Osteoblast (primary cell): ENCODE data around the gene DHX29. TPM values are rescaled to one million over a fixed set of nuclear protein-coding genes. Genes with fewer than 3 reads are reported as not detected.

Experiments
- DNase-seq: peaks from one replicate; pipeline ENCODE4 v3.0.0; 2011; ENCODE audit warnings: low spot score, mixed read lengths; ENCODE audit not compliant: insufficient read length; ENCODE audit errors: missing footprints
- H2AFZ ChIP-seq: 2 replicates; pipeline ENCODE4 v1.6.0; 2011; ENCODE audit warnings: mild to moderate bottlenecking, low read length
- H3K27ac ChIP-seq: 2 replicates; pipeline ENCODE4 v1.5.1; 2011; ENCODE audit warnings: mild to moderate bottlenecking, low read depth, low read length, moderate library complexity
- H3K27me3 ChIP-seq: 2 replicates; pipeline ENCODE4 v1.6.0; 2012; ENCODE audit warnings: mild to moderate bottlenecking, control low read depth, inconsistent platforms, low read length, moderate library complexity; ENCODE audit not compliant: insufficient read depth
- H3K36me3 ChIP-seq: 2 replicates; pipeline ENCODE4 v1.5.1; 2011; ENCODE audit warnings: mild to moderate bottlenecking, low read length, control low read depth, moderate library complexity; ENCODE audit not compliant: insufficient read depth
- H3K4me1 ChIP-seq: 2 replicates; pipeline ENCODE4 v1.5.1; 2011; ENCODE audit warnings: mild to moderate bottlenecking, low read length, control low read depth, moderate library complexity; ENCODE audit not compliant: insufficient read depth
- H3K4me2 ChIP-seq: 2 replicates; pipeline ENCODE4 v1.6.0; 2011; ENCODE audit warnings: mild to moderate bottlenecking, low read length; ENCODE audit not compliant: insufficient read depth
- H3K4me3 ChIP-seq: fragments of 200-600 bp; sonication (generic); 3 replicates; pipeline ENCODE4 v1.5.1; 2012; ENCODE audit warnings: mild to moderate bottlenecking, low read length, inconsistent platforms; ENCODE audit not compliant: insufficient read depth
- H3K79me2 ChIP-seq: 2 replicates; pipeline ENCODE4 v1.6.0; 2012; ENCODE audit warnings: mild to moderate bottlenecking, low read length, control low read depth, inconsistent platforms; ENCODE audit not compliant: insufficient read depth
- H3K9me3 ChIP-seq: 2 replicates; pipeline ENCODE4 v1.5.1; 2011; ENCODE audit warnings: low read depth, low read length, control low read depth
- H4K20me1 ChIP-seq: 2 replicates; pipeline ENCODE4 v1.6.0; 2012; ENCODE audit warnings: mild to moderate bottlenecking, low read length, control low read depth; ENCODE audit not compliant: insufficient read depth
- CTCF ChIP-seq: IDR thresholded peaks from 2 replicates; pipeline ENCODE4 v1.5.1; 2011; ENCODE audit warnings: mild to moderate bottlenecking, low read depth, low read length, moderate library complexity; ENCODE audit errors: extremely low read depth
- total RNA-seq: library from RNA; depleted of rRNA; stranded (reverse); fragments of >200 nt; gene quantifications from 2 replicates; pipeline ENCODE4 v1.2.3, GENCODE V29; 2012

DHX29 gene
- total RNA-seq, 1 donor, result 38.4 TPM

DNA sequence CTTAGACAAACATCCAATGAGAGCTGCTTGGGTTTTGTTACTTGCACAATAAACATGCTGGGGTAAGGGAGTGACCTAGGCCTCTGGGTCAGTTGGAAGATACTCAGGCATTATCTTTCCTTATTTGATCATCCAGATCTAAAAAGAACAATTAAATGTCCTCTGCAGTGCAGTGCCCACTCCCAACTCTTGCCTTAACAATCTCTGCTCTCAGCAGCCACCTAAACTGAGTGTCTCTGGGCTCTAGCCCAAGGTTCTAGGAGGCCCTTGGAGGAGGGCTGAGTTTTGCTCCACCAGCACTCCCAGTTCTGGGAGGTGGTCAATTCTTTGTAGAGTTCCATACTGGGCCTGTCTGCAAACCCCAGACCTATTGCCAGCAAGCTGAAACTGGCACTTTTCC lies 82.1 kb downstream of the DHX29 start:
- H3K36me3 ChIP-seq, result no peaks in the 10 kb centered on the region
- no peak overlapping the region for H2AFZ ChIP-seq
- peaks cover 4% of the 10 kb centered on the region for H3K4me1 ChIP-seq
- no peaks in the 10 kb centered on the region for H4K20me1 ChIP-seq
- H3K27me3 ChIP-seq, result peaks cover 78% of the 10 kb centered on the region
- H3K4me2 ChIP-seq, result no peak overlapping the region
- H3K4me3 ChIP-seq, result no peak overlapping the region
- DNase-seq, result peak; percentile 91
- TF ChIP-seq CTCF, result no peak
- H3K27ac ChIP-seq, result no peak overlapping the region
- H3K9me3 ChIP-seq, result no peaks in the 10 kb centered on the region
- H3K79me2 ChIP-seq, result no peaks in the 10 kb centered on the region

DNA sequence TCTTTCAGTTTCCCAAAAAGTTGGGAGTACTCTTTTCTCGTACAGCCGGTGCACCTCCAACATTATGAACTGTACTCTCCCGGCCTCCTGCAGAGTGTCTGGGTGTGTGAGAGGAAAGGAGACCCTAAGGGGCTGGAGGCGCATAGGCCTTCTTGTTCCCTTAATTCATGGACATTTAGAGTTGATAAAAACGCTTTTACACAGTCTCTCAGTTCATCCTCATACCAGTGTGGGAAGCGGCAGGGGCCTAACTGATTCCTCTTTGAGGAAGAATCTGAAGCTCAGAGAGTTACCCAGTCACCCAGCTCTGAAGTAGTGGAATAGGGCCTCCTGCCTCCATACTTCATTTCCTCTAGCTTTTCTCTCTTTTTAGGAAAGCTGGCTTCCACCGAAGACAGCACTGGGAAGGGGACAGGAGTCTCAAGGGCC lies 83.7 kb downstream of the DHX29 start:
- no peak overlapping the region for H3K27ac ChIP-seq
- H3K27me3 ChIP-seq, result peaks cover 73% of the 10 kb centered on the region
- no peak overlapping the region for H3K4me3 ChIP-seq
- TF ChIP-seq CTCF, result no peak
- no peaks in the 10 kb centered on the region for H4K20me1 ChIP-seq
- peak; percentile 75 for DNase-seq
- H3K79me2 ChIP-seq, result no peaks in the 10 kb centered on the region
- H3K9me3 ChIP-seq, result no peaks in the 10 kb centered on the region
- H3K4me2 ChIP-seq, result no peak overlapping the region
- peaks cover 6% of the 10 kb centered on the region for H3K4me1 ChIP-seq
- no peak overlapping the region for H2AFZ ChIP-seq
- H3K36me3 ChIP-seq, result no peaks in the 10 kb centered on the region

DNA sequence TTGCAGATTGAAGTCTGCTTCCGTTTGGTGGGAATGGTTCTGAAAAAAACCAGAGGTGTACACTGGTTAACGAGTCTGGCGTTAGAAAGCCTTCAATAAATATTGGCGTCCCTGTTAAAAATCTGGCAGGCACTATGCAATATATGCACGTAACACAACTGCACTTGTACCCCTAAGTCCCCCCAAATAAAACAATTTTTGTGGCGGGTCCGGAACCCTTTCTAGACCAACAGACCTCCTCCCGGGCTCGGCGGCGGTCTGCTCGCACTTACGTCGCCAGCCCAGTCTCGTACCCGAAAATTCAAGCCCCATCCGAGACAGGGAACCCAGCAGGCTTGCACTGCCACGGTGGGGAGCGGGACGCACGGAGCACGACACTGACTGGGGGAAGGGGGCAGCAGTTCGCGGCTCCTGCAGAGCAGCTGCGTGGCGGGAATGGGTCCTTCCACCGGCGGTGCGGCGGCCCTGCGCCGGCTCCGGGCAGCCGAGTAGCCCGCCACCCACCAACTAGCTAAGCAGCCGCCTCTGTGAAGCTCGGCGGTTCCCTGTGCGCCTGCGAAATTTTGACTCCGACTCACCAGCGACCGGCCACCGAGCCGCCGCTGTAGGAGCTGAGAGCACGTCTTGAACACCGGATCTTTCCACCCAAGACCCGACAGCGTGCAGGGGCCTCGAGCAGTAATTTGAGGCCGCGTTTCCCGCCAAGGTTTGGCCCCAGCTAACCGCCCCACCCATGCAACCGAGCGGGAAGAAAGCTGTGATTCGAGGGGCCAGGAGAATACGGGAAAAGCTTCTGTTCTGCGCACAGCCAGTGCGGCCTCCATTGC lies 84.3 kb downstream of the DHX29 start:
- peak; percentile 81 for DNase-seq
- peaks cover 6% of the 10 kb centered on the region for H3K4me1 ChIP-seq
- TF ChIP-seq CTCF, result no peak
- H4K20me1 ChIP-seq, result no peaks in the 10 kb centered on the region
- no peaks in the 10 kb centered on the region for H3K79me2 ChIP-seq
- H3K9me3 ChIP-seq, result no peaks in the 10 kb centered on the region
- H3K4me3 ChIP-seq, result no peak overlapping the region
- no peak overlapping the region for H3K27ac ChIP-seq
- no peaks in the 10 kb centered on the region for H3K36me3 ChIP-seq
- H3K27me3 ChIP-seq, result peaks cover 68% of the 10 kb centered on the region
- no peak overlapping the region for H2AFZ ChIP-seq
- H3K4me2 ChIP-seq, result no peak overlapping the region

DNA sequence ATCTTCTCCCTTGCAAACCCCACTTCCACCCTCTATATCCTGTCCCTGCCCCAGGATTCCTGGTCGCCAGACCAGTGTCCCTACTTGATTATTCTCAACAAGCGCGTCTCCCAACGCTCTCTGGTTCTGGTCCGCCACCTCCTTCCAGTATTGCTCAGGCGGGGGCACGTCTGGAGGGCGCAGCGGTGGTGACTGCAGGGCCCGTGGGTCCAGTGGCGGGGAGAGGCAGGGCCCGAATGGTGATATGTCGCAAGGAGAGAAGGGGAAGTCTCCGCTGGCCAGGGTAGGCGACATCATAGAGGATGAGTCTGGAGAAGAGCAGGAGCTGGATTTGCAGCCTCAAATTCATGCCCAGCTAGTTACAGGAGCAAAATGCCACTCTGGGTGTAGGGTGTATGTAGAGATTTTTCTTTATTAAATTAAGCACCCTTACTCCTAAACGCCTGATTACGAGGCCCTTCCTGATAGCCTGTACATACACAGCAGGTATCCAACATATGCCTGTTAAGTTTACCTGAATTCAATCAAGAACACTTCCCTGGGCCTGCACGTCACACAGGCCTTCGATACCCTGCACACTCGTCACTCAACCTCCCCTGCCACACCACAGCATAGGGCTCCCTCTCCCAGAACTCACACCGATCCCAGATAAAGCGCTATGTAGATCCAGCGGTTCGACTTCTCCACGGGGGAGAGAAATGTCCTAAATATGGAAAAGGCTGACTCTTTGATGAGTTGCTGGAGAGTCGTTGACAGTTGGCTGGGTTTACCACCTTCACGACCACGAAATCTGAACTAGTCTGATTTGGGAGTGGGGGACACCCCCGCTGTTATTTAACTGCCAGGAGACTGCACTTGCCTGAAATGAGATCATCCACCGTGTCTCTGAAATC lies 85.2 kb downstream of the DHX29 start:
- peaks cover 2% of the 10 kb centered on the region for H3K4me1 ChIP-seq
- no peaks in the 10 kb centered on the region for H3K9me3 ChIP-seq
- peaks cover 59% of the 10 kb centered on the region for H3K27me3 ChIP-seq
- no peaks in the 10 kb centered on the region for H3K36me3 ChIP-seq
- no peaks in the 10 kb centered on the region for H3K79me2 ChIP-seq
- H2AFZ ChIP-seq, result no peak overlapping the region
- no peak overlapping the region for H3K4me2 ChIP-seq
- TF ChIP-seq CTCF, result no peak
- no peak overlapping the region for H3K4me3 ChIP-seq
- peak; percentile 76 for DNase-seq
- H3K27ac ChIP-seq, result no peak overlapping the region
- no peaks in the 10 kb centered on the region for H4K20me1 ChIP-seq
